Vagina (tissue), 2 donors: ENCODE data around the gene CRISPLD2. TPM values are rescaled to one million over a fixed set of nuclear protein-coding genes. Genes with fewer than 3 reads are reported as not detected.

Source experiments
- DNase-seq, 2 donors: peaks; one replicate each; pipeline ENCODE4 v3.0.0-alpha.2; 2017; ENCODE audit errors: extremely low spot score in 2 of 2
- H3K27ac ChIP-seq: fragments of 200-600 bp; sonication (generic); one replicate; pipeline ENCODE4 v1.5.1; 2019
- H3K27me3 ChIP-seq: fragments of 200-600 bp; sonication (generic); one replicate; pipeline ENCODE4 v1.5.1; 2019
- H3K36me3 ChIP-seq, 2 donors: fragments of 200-600 bp; sonication (generic); one replicate each; pipeline ENCODE4 v1.5.1; 2017 to 2019
- H3K4me1 ChIP-seq: fragments of 200-600 bp; sonication (generic); one replicate; pipeline ENCODE4 v1.5.1; 2019
- H3K4me3 ChIP-seq, 2 donors: fragments of 200-600 bp; sonication (generic); 1 replicate in 1 of 2; 2 replicates in 1 of 2; pipeline ENCODE4 v1.5.1; 2016 to 2019
- H3K9me3 ChIP-seq: fragments of 200-600 bp; sonication (generic); one replicate; pipeline ENCODE4 v1.5.1; 2019
- CTCF ChIP-seq, 3 experiments: fragments of 450-650 bp in 2 of 3; fragments of 200-600 bp in 1 of 3; sonication (generic) in 1 of 3; IDR thresholded peaks; one replicate each; pipeline ENCODE4 v1.5.1; 2017 to 2019; ENCODE audit warnings: antibody characterized with exemption in 3 of 3, mild to moderate bottlenecking in 2 of 3, moderate library complexity in 2 of 3
- POLR2A ChIP-seq, 2 donors: fragments of 450-650 bp; IDR thresholded peaks; one replicate each; pipeline ENCODE4 v1.6.1; 2017; ENCODE audit warnings: antibody characterized with exemption in 2 of 2, mild to moderate bottlenecking in 2 of 2, moderate library complexity in 2 of 2
- POLR2AphosphoS5 ChIP-seq, 2 donors: sonication (generic); formaldehyde crosslinking; IDR thresholded peaks; one replicate each; pipeline ENCODE4 v1.9.0; 2017; ENCODE audit warnings: antibody characterized with exemption in 2 of 2, mild to moderate bottlenecking in 2 of 2, low read depth in 1 of 2; ENCODE audit not compliant: insufficient read depth in 1 of 2
- intact Hi-C: fragments of 100-400 bp; cut with DNase I; formaldehyde crosslinking; loops from one replicate; pipeline ENCODE4 v1.15.1; 2023
- total RNA-seq: library from RNA; depleted of rRNA; stranded (reverse); fragments of >200 nt; gene quantifications from one replicate; pipeline ENCODE4 v1.2.3, GENCODE V29; 2016

CRISPLD2 gene
- total RNA-seq, 1 donor from 2014 or later: 320 TPM

GRCh38 chr16:84875846-84876245, 56.1 kb downstream of the CRISPLD2 start:
- no peak for DNase-seq
- no peaks in the 10 kb centered on the region for H3K9me3 ChIP-seq
- no peaks in the 10 kb centered on the region for H3K27me3 ChIP-seq
- peaks cover 0 to 35% of the 10 kb centered on the region in 2 donors for H3K36me3 ChIP-seq
- H3K4me3 ChIP-seq: no peak overlapping the region
- intact Hi-C loops: loop anchor here (5.0 kb wide), 1 partner anchor 114 kb away; no protein-coding TSS in a partner anchor
- TF ChIP-seq POLR2AphosphoS5 (IDR thresholded peaks at IDR 0.05; ENCODE audit: insufficient read depth in 1 of 2, low read depth in 1 of 2) (peak in 1 of 2 donors; percentile 17), POLR2A (IDR thresholded peaks at IDR 0.05) (no peak)
- no peak overlapping the region for H3K27ac ChIP-seq
- no peaks in the 10 kb centered on the region for H3K4me1 ChIP-seq

- no peak for TF ChIP-seq POLR2A (IDR thresholded peaks at IDR 0.05)
- TF ChIP-seq POLR2AphosphoS5 (IDR thresholded peaks at IDR 0.05; ENCODE audit: insufficient read depth in 1 of 2, low read depth in 1 of 2): peak in 1 of 2 donors; percentile 77
- no peak for TF ChIP-seq CTCF (IDR thresholded peaks at IDR 0.05)
- intact Hi-C loops: loop anchor here (5.0 kb wide), 1 partner anchor 115 kb away; no protein-coding TSS in a partner anchor
- Histone ChIP-seq H3K4me3 (no peak overlapping the region), H3K4me1 (peaks cover under 1% of the 10 kb centered on the region), H3K27me3 (no peaks in the 10 kb centered on the region), H3K27ac (no peak overlapping the region), H3K9me3 (no peaks in the 10 kb centered on the region), H3K36me3 (peaks cover 0 to 34% of the 10 kb centered on the region in 2 donors)
- no peak for DNase-seq
Observed at GRCh38 chr16:84876873-84877606, 57.3 kb downstream of the CRISPLD2 start.

- intact Hi-C loops: loop anchor here (5.0 kb wide), 1 partner anchor 116 kb away; no protein-coding TSS in a partner anchor
- Histone ChIP-seq H3K9me3 (no peaks in the 10 kb centered on the region), H3K4me1 (peaks cover 14% of the 10 kb centered on the region), H3K27me3 (no peaks in the 10 kb centered on the region), H3K36me3 (peaks cover 0 to 22% of the 10 kb centered on the region in 2 donors), H3K4me3 (no peak overlapping the region), H3K27ac (peak overlapping the region; percentile 36)
- DNase-seq: no peak
- TF ChIP-seq POLR2A (IDR thresholded peaks at IDR 0.05) (no peak), CTCF (IDR thresholded peaks at IDR 0.05) (no peak)
Observed at GRCh38 chr16:84878770-84879169, 59.0 kb downstream of the CRISPLD2 start.

- intact Hi-C loops: loop anchor here (5.0 kb wide), 1 partner anchor 118 kb away; no protein-coding TSS in a partner anchor
- H3K27ac ChIP-seq: peak overlapping the region; percentile 48
Observed at GRCh38 chr16:84879569-84880487, 60.0 kb downstream of the CRISPLD2 start.

GRCh38 chr16:84881702-84882521, 62.1 kb downstream of the CRISPLD2 start:
- Histone ChIP-seq H3K27me3 (no peaks in the 10 kb centered on the region), H3K27ac (peak overlapping the region; percentile 47), H3K9me3 (no peaks in the 10 kb centered on the region), H3K36me3 (peaks cover 0 to 7% of the 10 kb centered on the region in 2 donors), H3K4me3 (no peak overlapping the region), H3K4me1 (peaks cover 14% of the 10 kb centered on the region)
- intact Hi-C loops: no loop called here
- DNase-seq: no peak
- TF ChIP-seq POLR2A (IDR thresholded peaks at IDR 0.05) (no peak), POLR2AphosphoS5 (IDR thresholded peaks at IDR 0.05; ENCODE audit: insufficient read depth in 1 of 2, low read depth in 1 of 2) (no peak), CTCF (IDR thresholded peaks at IDR 0.05) (no peak)

More at GRCh38 chr16:84879569-84880487, 60.0 kb downstream of the CRISPLD2 start:
- Histone ChIP-seq H3K9me3 (no peaks in the 10 kb centered on the region), H3K4me3 (no peak overlapping the region), H3K36me3 (peaks cover 0 to 11% of the 10 kb centered on the region in 2 donors), H3K4me1 (peaks cover 14% of the 10 kb centered on the region), H3K27me3 (no peaks in the 10 kb centered on the region)
- TF ChIP-seq POLR2A (IDR thresholded peaks at IDR 0.05): no peak
- peak in 1 of 2 donors; percentile 14 for TF ChIP-seq POLR2AphosphoS5 (IDR thresholded peaks at IDR 0.05; ENCODE audit: insufficient read depth in 1 of 2, low read depth in 1 of 2)
- DNase-seq: no peak
